ENCODE measurements around the gene KIF21A.

The KIF21A gene

GRCh38 chr12:39272871-39273655 lies 169.9 kb downstream of the KIF21A start:
- DNase-seq = peak; percentile 32

GRCh38 chr12:39269492-39269891 lies 173.4 kb downstream of the KIF21A start:
- DNase-seq = no peak

GRCh38 chr12:39267886-39268285 lies 175.0 kb downstream of the KIF21A start:
- DNase-seq = no peak

GRCh38 chr12:39252628-39253027 lies 190.3 kb downstream of the KIF21A start:
- DNase-seq = no peak

Measured in HCEC 1CT (cell line).